ENCODE data around the gene DAP3.

DNA sequence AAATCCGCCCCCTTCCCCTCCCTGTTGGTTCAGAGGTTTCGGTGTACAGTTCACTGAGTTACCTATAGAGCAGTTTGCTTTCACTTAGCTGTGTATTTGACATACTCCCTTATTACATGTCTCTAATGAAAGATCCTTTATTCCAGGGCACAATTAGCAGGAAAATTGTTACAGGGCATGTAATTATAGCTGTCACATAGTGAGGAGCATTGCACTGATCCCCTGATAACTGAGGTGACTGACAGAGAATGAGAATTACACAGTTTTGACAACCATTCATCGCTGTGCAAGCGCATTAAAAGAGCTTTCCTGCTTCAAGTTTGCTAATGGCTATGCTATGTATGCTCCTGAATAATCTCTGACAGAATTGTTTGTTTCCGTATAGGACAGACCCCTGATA, 26.9 kb downstream of the DAP3 start:
- no peak for TF ChIP-seq ZBTB44 (tag by site-specific recombination; IDR thresholded peaks at IDR 0.05)
- TF ChIP-seq YY1 (tag by site-specific recombination; IDR thresholded peaks at IDR 0.05): no peak
- TF ChIP-seq ZNF175 (tag by site-specific recombination; IDR thresholded peaks at IDR 0.05): no peak
- no peak for TF ChIP-seq ZNF792 (tag by site-specific recombination; IDR thresholded peaks at IDR 0.05)
- no peak for TF ChIP-seq PRDM1 (tag by site-specific recombination; IDR thresholded peaks at IDR 0.05)
- no peak for TF ChIP-seq CTCF (tag by site-specific recombination; IDR thresholded peaks at IDR 0.05)
